Glutamatergic neuron (in vitro differentiated cells): Measurements from ENCODE around the gene BMP6. TPM values are rescaled to one million over a fixed set of nuclear protein-coding genes. Genes with fewer than 3 reads are reported as not detected.

ENCODE experiments used
- DNase-seq: peaks from one replicate; pipeline ENCODE4 v3.0.0; 2022
- H3K27ac Mint-ChIP-seq: one replicate; pipeline ENCODE4 v1.8.0; 2020; ENCODE audit warnings: mild to moderate bottlenecking, mixed read lengths, inconsistent platforms; ENCODE audit not compliant: unreplicated experiment
- H3K27me3 Mint-ChIP-seq: one replicate; pipeline ENCODE4 v1.8.0; 2020; ENCODE audit warnings: mild to moderate bottlenecking, moderate library complexity, mixed read lengths, inconsistent platforms; ENCODE audit not compliant: unreplicated experiment
- H3K36me3 Mint-ChIP-seq: one replicate; pipeline ENCODE4 v1.8.0; 2020; ENCODE audit warnings: mild to moderate bottlenecking, mixed read lengths, inconsistent platforms; ENCODE audit not compliant: unreplicated experiment
- H3K4me1 Mint-ChIP-seq: one replicate; pipeline ENCODE4 v1.8.0; 2020; ENCODE audit warnings: mild to moderate bottlenecking, low read depth, mixed read lengths, inconsistent platforms; ENCODE audit not compliant: unreplicated experiment
- H3K4me3 Mint-ChIP-seq: one replicate; pipeline ENCODE4 v1.8.0; 2020; ENCODE audit warnings: mild to moderate bottlenecking, mixed read lengths, inconsistent platforms; ENCODE audit not compliant: unreplicated experiment
- H3K9me3 Mint-ChIP-seq: one replicate; pipeline ENCODE4 v1.8.0; 2020; ENCODE audit warnings: mild to moderate bottlenecking, moderate library complexity, mixed read lengths, inconsistent platforms; ENCODE audit not compliant: unreplicated experiment
- total RNA-seq: library from RNA; stranded (reverse); fragmentation: NEBNext Ultra II Directional; extraction: Animal tissue kit (Norgen Biotek cat#: 25700); gene quantifications from one replicate; pipeline ENCODE4 v1.2.1, GENCODE V29; 2021; ENCODE audit not compliant: unreplicated experiment
- TF ChIP-seq, protein P1 (sequence below): fragments of 200-600 bp; sonication (generic); IDR thresholded peaks from one replicate; pipeline ENCODE4 v1.5.0; 2021; ENCODE audit not compliant: partially characterized antibody, unreplicated experiment

The BMP6 gene
- total RNA-seq, 1 donor from 2014 or later, result 0.25 TPM

DNA sequence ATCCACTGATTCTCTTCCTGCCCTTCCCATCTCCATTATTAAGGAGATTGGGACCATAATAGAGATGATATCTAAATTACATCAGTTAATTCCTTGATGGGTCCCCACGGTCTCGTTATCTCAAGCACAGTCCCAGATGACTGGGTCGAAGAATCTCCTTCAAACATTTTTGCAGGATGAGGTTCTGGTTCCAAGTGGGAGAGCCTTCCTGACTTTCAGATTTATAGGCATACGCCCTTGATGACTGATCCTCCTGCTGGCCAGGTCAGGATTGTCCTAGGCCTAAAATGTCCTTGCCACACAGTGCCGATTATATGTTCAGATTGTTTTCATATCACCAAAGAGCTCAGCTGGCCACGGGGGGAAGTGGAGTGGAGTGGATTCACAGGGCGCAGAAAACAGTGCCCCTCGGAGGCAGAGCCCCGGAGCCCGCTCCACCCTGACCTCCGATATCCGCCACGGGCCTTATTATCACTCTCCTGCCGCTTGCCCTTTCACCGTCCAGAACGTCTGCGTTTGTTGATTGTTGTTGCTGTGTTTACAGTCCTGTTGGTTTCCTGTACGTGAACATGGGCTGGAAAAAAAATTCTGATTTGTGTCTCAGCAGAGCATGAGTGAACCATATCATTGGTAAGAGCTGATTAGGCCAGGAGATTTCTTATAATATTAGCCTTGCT lies 8.9 kb downstream of the BMP6 start:
- Mint-ChIP-seq H3K9me3 (no peaks in the 10 kb centered on the region), H3K4me1 (no peaks in the 10 kb centered on the region), H3K4me3 (no peak overlapping the region), H3K27me3 (no peaks in the 10 kb centered on the region), H3K27ac (no peak overlapping the region), H3K36me3 (no peaks in the 10 kb centered on the region)
- TF ChIP-seq, protein P1, sequence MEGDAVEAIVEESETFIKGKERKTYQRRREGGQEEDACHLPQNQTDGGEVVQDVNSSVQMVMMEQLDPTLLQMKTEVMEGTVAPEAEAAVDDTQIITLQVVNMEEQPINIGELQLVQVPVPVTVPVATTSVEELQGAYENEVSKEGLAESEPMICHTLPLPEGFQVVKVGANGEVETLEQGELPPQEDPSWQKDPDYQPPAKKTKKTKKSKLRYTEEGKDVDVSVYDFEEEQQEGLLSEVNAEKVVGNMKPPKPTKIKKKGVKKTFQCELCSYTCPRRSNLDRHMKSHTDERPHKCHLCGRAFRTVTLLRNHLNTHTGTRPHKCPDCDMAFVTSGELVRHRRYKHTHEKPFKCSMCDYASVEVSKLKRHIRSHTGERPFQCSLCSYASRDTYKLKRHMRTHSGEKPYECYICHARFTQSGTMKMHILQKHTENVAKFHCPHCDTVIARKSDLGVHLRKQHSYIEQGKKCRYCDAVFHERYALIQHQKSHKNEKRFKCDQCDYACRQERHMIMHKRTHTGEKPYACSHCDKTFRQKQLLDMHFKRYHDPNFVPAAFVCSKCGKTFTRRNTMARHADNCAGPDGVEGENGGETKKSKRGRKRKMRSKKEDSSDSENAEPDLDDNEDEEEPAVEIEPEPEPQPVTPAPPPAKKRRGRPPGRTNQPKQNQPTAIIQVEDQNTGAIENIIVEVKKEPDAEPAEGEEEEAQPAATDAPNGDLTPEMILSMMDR, result no peak
- DNase-seq, result no peak

DNA sequence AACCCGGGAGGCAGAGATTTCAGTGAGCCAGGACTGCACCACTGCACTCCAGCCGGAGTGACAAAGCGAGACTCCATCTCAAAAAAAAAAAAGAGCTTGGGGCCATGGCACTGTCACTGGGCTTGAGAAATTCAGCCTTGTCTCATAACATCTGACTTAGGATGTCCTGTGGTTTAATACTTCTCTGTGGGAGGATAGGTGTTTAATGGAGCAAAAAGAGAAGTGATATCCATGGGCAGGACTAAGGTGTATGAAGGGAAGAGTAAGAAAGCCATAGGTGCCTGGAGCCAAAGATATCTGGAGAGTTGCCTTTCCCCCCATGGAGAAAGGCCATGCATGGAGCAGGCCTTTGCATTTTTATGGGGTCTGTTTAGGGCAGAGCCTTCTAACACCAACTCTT lies 11.2 kb downstream of the BMP6 start:
- DNase-seq, result no peak
- Mint-ChIP-seq H3K4me1 (no peaks in the 10 kb centered on the region), H3K9me3 (no peaks in the 10 kb centered on the region), H3K4me3 (no peak overlapping the region), H3K27me3 (no peaks in the 10 kb centered on the region), H3K27ac (no peak overlapping the region), H3K36me3 (no peaks in the 10 kb centered on the region)
- TF ChIP-seq, protein P1, result no peak

DNA sequence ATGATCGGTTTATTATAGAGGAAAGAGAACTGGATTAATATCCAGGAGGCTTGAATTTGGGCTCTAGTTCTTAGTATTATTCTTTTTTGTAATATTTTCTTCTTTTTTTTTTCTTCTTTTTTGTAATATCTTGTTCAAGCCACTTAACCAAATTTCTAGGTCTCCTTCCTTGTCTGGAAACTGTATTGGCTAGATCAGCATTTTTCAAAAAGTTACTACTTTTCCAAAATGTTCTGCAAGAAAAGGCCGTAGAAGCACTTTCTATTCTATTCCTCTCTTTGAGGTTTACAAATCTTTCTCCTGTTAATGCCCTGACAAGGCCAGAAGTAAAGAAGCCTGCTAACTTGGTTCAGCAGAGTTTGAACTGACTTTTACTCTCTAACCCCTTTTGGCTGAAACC lies 12.0 kb downstream of the BMP6 start:
- no peaks in the 10 kb centered on the region for H3K4me1 Mint-ChIP-seq
- H3K9me3 Mint-ChIP-seq, result no peaks in the 10 kb centered on the region
- no peaks in the 10 kb centered on the region for H3K27me3 Mint-ChIP-seq
- TF ChIP-seq, protein P1, result no peak
- no peak overlapping the region for H3K27ac Mint-ChIP-seq
- DNase-seq, result no peak
- no peaks in the 10 kb centered on the region for H3K36me3 Mint-ChIP-seq
- H3K4me3 Mint-ChIP-seq, result no peak overlapping the region

DNA sequence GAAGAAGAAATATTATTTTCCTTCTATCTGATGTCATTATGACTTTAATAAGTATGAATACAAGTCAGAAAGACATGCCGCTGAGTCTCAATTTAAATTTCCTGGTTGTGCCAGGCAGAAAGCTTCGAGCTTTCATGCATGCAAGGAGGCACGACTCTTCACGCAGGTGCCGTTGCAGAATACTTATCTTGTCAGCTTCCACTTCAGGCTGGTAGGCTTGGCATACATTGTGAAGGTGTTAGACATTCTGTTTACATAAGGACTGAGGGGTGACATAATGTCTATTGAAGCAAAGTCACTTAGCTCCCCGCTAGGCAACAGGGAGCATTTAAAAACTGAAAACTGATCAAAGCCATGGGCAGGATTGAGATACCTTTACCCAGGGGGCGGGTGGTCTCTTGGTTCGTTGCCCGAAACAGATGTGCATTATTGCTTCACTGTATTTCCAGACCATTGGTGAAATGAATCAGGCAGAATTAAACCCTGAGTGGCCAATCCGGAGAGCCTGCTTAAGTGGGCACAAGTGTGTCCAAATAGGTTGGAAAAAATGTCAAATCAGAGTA lies 16.4 kb downstream of the BMP6 start:
- Mint-ChIP-seq H3K4me3 (no peak overlapping the region), H3K36me3 (no peaks in the 10 kb centered on the region), H3K9me3 (no peaks in the 10 kb centered on the region), H3K27ac (no peak overlapping the region), H3K27me3 (no peaks in the 10 kb centered on the region), H3K4me1 (no peaks in the 10 kb centered on the region)
- DNase-seq, result no peak
- TF ChIP-seq, protein P1, result no peak

DNA sequence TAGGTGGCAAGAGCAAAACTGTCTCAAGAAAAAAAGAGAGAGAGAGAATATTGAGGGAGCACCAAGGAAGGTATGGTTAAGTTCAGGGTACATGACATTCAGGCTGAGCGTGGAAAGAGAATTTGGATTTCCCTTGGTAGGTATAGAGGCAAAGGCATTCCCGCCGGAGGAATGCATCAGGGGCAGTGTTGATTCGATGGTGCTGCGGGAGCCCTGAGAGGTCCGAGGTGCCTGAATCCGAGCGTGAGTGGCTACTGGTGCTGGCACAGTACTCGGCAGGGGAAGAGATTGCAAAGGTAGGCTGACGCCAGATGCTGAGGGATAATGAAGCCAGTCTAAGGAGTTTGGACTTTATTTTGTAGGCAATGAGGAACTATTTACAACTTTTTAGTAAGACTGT lies 20.0 kb downstream of the BMP6 start:
- no peak for DNase-seq
- H3K36me3 Mint-ChIP-seq, result no peaks in the 10 kb centered on the region
- H3K27me3 Mint-ChIP-seq, result peaks cover 2% of the 10 kb centered on the region
- H3K4me3 Mint-ChIP-seq, result no peak overlapping the region
- no peak overlapping the region for H3K27ac Mint-ChIP-seq
- TF ChIP-seq, protein P1, result no peak
- no peaks in the 10 kb centered on the region for H3K9me3 Mint-ChIP-seq
- H3K4me1 Mint-ChIP-seq, result no peaks in the 10 kb centered on the region
